Tibial nerve (tissue), 4 donors: Measurements from ENCODE around the gene LRBA. TPM values are rescaled to one million over a fixed set of nuclear protein-coding genes. Genes with fewer than 3 reads are reported as not detected.

Experiments
- DNase-seq, 2 donors: peaks; one replicate each; pipeline ENCODE4 v3.0.0-alpha.2; 2019; ENCODE audit warnings: low spot score in 2 of 2
- H3K27ac ChIP-seq, 4 donors: fragments of 200-600 bp; sonication (generic) in 3 of 4; one replicate each; pipeline ENCODE4 v1.5.1; 2017 to 2019; ENCODE audit warnings: mild to moderate bottlenecking in 1 of 4
- H3K27me3 ChIP-seq, 2 donors: fragments of 200-600 bp; sonication (generic) in 1 of 2; one replicate each; pipeline versions ENCODE4 v1.5.1 to v1.6.0; 2017 to 2019
- H3K36me3 ChIP-seq, 3 donors: fragments of 200-600 bp; sonication (generic); one replicate each; pipeline ENCODE4 v1.5.1; 2018 to 2019
- H3K4me1 ChIP-seq, 4 donors: fragments of 200-600 bp; sonication (generic) in 3 of 4; one replicate each; pipeline ENCODE4 v1.5.1; 2017 to 2019
- H3K4me3 ChIP-seq, 4 donors: fragments of 200-600 bp; sonication (generic) in 3 of 4; one replicate each; pipeline ENCODE4 v1.5.1; 2017 to 2019; ENCODE audit warnings: mild to moderate bottlenecking in 1 of 4, moderate library complexity in 1 of 4
- H3K9me3 ChIP-seq, 4 donors: fragments of 200-600 bp; sonication (generic) in 3 of 4; one replicate each; pipeline ENCODE4 v1.5.1; 2017 to 2019
- CTCF ChIP-seq, 5 experiments: fragments of 200-600 bp in 3 of 5; fragments of 450-650 bp in 2 of 5; sonication (generic) in 3 of 5; IDR thresholded peaks; one replicate each; pipeline ENCODE4 v1.5.1; 2016 to 2019; ENCODE audit warnings: antibody characterized with exemption in 5 of 5, mild to moderate bottlenecking in 3 of 5, moderate library complexity in 2 of 5
- EP300 ChIP-seq, 2 donors: sonication (generic); formaldehyde crosslinking; IDR thresholded peaks; one replicate each; pipeline ENCODE4 v1.6.1; 2017; ENCODE audit warnings: antibody characterized with exemption in 2 of 2, mild to moderate bottlenecking in 1 of 2
- POLR2A ChIP-seq, 2 donors: fragments of 450-650 bp; IDR thresholded peaks; one replicate each; pipeline ENCODE4 v1.6.1; 2017; ENCODE audit warnings: antibody characterized with exemption in 2 of 2, mild to moderate bottlenecking in 2 of 2, moderate library complexity in 2 of 2
- WGBS, 2 donors: methylation state at CpG; one replicate each; pipeline ENCODE4 v1.1.5; 2018; 5-methylcytosine and 5-hydroxymethylcytosine counted together
- total RNA-seq, 4 donors: library from RNA; depleted of rRNA; stranded (reverse); fragments of >200 nt; gene quantifications; one replicate each; pipeline ENCODE4 v1.1.0, GENCODE V29; 2016

The LRBA gene
- total RNA-seq, 4 donors from 2014 or later: 35.4 to 43.1 (median 38.0) TPM

- Histone ChIP-seq H3K4me3 (no peak overlapping the region), H3K27me3 (no peaks in the 10 kb centered on the region), H3K4me1 (peaks cover 0 to 28% (median 11%) of the 10 kb centered on the region in 4 donors), H3K27ac (no peak overlapping the region), H3K36me3 (peaks cover 0 to 21% (median 0%) of the 10 kb centered on the region in 3 donors), H3K9me3 (no peaks in the 10 kb centered on the region)
- WGBS, 2 donors: 71 to 81% methylated on average over 8 of the region's 8 CpGs
- DNase-seq: no peak
- TF ChIP-seq EP300 (IDR thresholded peaks at IDR 0.05): no peak
- TF ChIP-seq CTCF (IDR thresholded peaks at IDR 0.05): no peak
- TF ChIP-seq POLR2A (IDR thresholded peaks at IDR 0.05): no peak
Observed at GRCh38 chr4:151012820-151013219, 2.3 kb downstream of the LRBA start.

GRCh38 chr4:151012376-151012775 is 2.7 kb downstream of the LRBA start:
- 79 to 81% methylated on average over 2 of the region's 2 CpGs for WGBS, 2 donors
- H3K36me3 ChIP-seq: peaks cover 0 to 24% (median 0%) of the 10 kb centered on the region in 3 donors

GRCh38 chr4:151004222-151004621 is 10.9 kb downstream of the LRBA start:
- TF ChIP-seq EP300 (IDR thresholded peaks at IDR 0.05) (no peak), POLR2A (IDR thresholded peaks at IDR 0.05) (no peak), CTCF (IDR thresholded peaks at IDR 0.05) (no peak)
- H3K27ac ChIP-seq: no peak overlapping the region
- 94 to 98% methylated on average over 5 of the region's 5 CpGs for WGBS, 2 donors

More at GRCh38 chr4:151012376-151012775, 2.7 kb downstream of the LRBA start:
- TF ChIP-seq CTCF (IDR thresholded peaks at IDR 0.05): no peak
- TF ChIP-seq POLR2A (IDR thresholded peaks at IDR 0.05): no peak
- TF ChIP-seq EP300 (IDR thresholded peaks at IDR 0.05): no peak
- Histone ChIP-seq H3K27me3 (no peaks in the 10 kb centered on the region), H3K4me1 (peaks cover 0 to 28% (median 11%) of the 10 kb centered on the region in 4 donors), H3K27ac (no peak overlapping the region), H3K4me3 (no peak overlapping the region), H3K9me3 (no peaks in the 10 kb centered on the region)
- no peak for DNase-seq

GRCh38 chr4:151000747-151001429 is 14.2 kb downstream of the LRBA start:
- H3K4me3 ChIP-seq: no peak overlapping the region
- WGBS, 2 donors: 95% methylated on average over 7 of the region's 7 CpGs
- H3K36me3 ChIP-seq: peaks cover 0 to 13% (median 0%) of the 10 kb centered on the region in 3 donors
- no peak overlapping the region for H3K27ac ChIP-seq
- DNase-seq: no peak
- peaks cover 0 to 4% (median 0%) of the 10 kb centered on the region in 4 donors for H3K4me1 ChIP-seq
- no peaks in the 10 kb centered on the region for H3K27me3 ChIP-seq
- H3K9me3 ChIP-seq: no peaks in the 10 kb centered on the region
- TF ChIP-seq CTCF (IDR thresholded peaks at IDR 0.05) (no peak), POLR2A (IDR thresholded peaks at IDR 0.05) (no peak), EP300 (IDR thresholded peaks at IDR 0.05) (no peak)

More at GRCh38 chr4:151004222-151004621, 10.9 kb downstream of the LRBA start:
- peaks cover 0 to 4% (median 0%) of the 10 kb centered on the region in 4 donors for H3K4me1 ChIP-seq
- H3K9me3 ChIP-seq: no peaks in the 10 kb centered on the region
- no peak overlapping the region for H3K4me3 ChIP-seq
- no peak for DNase-seq
- H3K27me3 ChIP-seq: no peaks in the 10 kb centered on the region
- peaks cover 0 to 21% (median 0%) of the 10 kb centered on the region in 3 donors for H3K36me3 ChIP-seq

GRCh38 chr4:150999086-150999485 is 16.0 kb downstream of the LRBA start:
- TF ChIP-seq CTCF (IDR thresholded peaks at IDR 0.05) (no peak), POLR2A (IDR thresholded peaks at IDR 0.05) (no peak), EP300 (IDR thresholded peaks at IDR 0.05) (no peak)
- H3K4me1 ChIP-seq: peaks cover 0 to 4% (median 0%) of the 10 kb centered on the region in 4 donors
- H3K4me3 ChIP-seq: no peak overlapping the region
- WGBS, 2 donors: 84 to 85% methylated on average over 1 of the region's 1 CpG
- H3K36me3 ChIP-seq: peaks cover 0 to 8% (median 0%) of the 10 kb centered on the region in 3 donors
- H3K27me3 ChIP-seq: no peaks in the 10 kb centered on the region
- no peak overlapping the region for H3K27ac ChIP-seq
- DNase-seq: no peak
- no peaks in the 10 kb centered on the region for H3K9me3 ChIP-seq
